ENCODE results near the gene ELOVL3.
"Not testable (repeated sequence)": the region's sequence is repeated elsewhere in the genome, so short reads cannot be mapped to it uniquely, and the experiment has no call there.

Gene ELOVL3

GRCh38 chr10:102246261-102246660 lies 20.2 kb downstream of the ELOVL3 start:
- DNase-seq (ENCODE audit: insufficient read length, low spot score) (no peak), FAIRE-seq (no peak)

- FAIRE-seq: no peak
- DNase-seq (ENCODE audit: insufficient read length, low spot score): no peak
Observed at GRCh38 chr10:102247734-102248133, 21.6 kb downstream of the ELOVL3 start.

- not testable (repeated sequence) for DNase-seq (ENCODE audit: insufficient read length, low spot score); FAIRE-seq
Observed at GRCh38 chr10:102252508-102252907, 26.4 kb downstream of the ELOVL3 start.

GRCh38 chr10:102254426-102254825 lies 28.3 kb downstream of the ELOVL3 start:
- DNase-seq (ENCODE audit: insufficient read length, low spot score) (no peak), FAIRE-seq (no peak)

GRCh38 chr10:102255404-102255803 lies 29.3 kb downstream of the ELOVL3 start:
- FAIRE-seq (no peak), DNase-seq (ENCODE audit: insufficient read length, low spot score) (no peak)

- DNase-seq (ENCODE audit: insufficient read length, low spot score) (no peak), FAIRE-seq (no peak)
Observed at GRCh38 chr10:102261196-102261595, 35.1 kb downstream of the ELOVL3 start.

- DNase-seq (ENCODE audit: insufficient read length, low spot score) (no peak), FAIRE-seq (no peak)
Observed at GRCh38 chr10:102261842-102262241, 35.7 kb downstream of the ELOVL3 start.

- FAIRE-seq (no peak), DNase-seq (ENCODE audit: insufficient read length, low spot score) (no peak)
Observed at GRCh38 chr10:102262744-102263370, 36.8 kb downstream of the ELOVL3 start.

- FAIRE-seq (no peak), DNase-seq (ENCODE audit: insufficient read length, low spot score) (no peak)
Observed at GRCh38 chr10:102264371-102264770, 38.3 kb downstream of the ELOVL3 start.

GRCh38 chr10:102266670-102267069 lies 40.6 kb downstream of the ELOVL3 start:
- no peak for DNase-seq (ENCODE audit: insufficient read length, low spot score)
- no peak for FAIRE-seq

GRCh38 chr10:102267748-102268147 lies 41.6 kb downstream of the ELOVL3 start:
- FAIRE-seq (no peak), DNase-seq (ENCODE audit: insufficient read length, low spot score) (no peak)

GRCh38 chr10:102268375-102268888 lies 42.3 kb downstream of the ELOVL3 start:
- DNase-seq (ENCODE audit: insufficient read length, low spot score): no peak
- no peak for FAIRE-seq

GRCh38 chr10:102269017-102269416 lies 42.9 kb downstream of the ELOVL3 start:
- FAIRE-seq (no peak), DNase-seq (ENCODE audit: insufficient read length, low spot score) (no peak)

GRCh38 chr10:102274062-102274461 lies 48.0 kb downstream of the ELOVL3 start:
- FAIRE-seq: no peak
- no peak for DNase-seq (ENCODE audit: insufficient read length, low spot score)

- no peak for FAIRE-seq
- DNase-seq (ENCODE audit: insufficient read length, low spot score): no peak
Observed at GRCh38 chr10:102275343-102275742, 49.2 kb downstream of the ELOVL3 start.

GRCh38 chr10:102279104-102279503 lies 53.0 kb downstream of the ELOVL3 start:
- no peak for FAIRE-seq
- DNase-seq (ENCODE audit: insufficient read length, low spot score): no peak
